Activated T-helper 9 cell treated with anti-CD3 and anti-CD28 coated beads, Interleukin-2, amount 50 U/mL, for 16 hours (primary cell): ENCODE measurements around the gene PHC2.

Source experiments
- DNase-seq: peaks from one replicate; pipeline ENCODE4 v3.0.0-alpha.2; 2020; ENCODE audit warnings: low read depth

PHC2 gene

DNA sequence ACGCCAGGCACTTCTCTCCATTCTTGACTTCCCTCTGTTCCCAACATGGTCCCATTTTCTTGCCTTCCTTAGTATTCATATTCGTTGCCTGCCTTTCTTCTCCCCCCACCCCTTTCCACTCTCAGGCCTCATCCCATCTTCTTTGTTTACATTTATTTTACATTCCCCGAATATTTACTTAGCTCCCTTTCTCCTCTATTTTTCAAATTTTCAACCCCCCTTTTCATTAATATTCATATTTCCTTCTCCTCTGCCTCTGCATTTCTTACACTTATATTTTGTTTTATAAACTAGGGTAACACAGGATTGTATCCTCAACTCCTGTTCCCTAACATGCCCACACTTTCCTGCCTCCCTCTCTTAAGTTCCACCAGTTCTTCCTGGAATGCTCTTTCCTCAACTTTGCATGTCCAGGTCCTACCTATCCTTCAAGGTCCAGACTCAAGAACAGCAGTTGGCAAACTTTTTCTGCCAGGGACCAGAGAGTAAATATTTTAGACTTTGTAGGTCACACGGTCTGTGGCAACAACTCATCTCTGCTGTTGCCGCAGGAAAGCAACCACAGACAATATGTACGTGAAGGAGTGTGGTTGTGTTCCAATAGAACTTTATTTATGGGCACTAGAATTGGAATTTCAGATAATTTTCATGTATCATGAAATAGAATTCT, 80.1 kb downstream of the PHC2 start:
- DNase-seq, result no peak

DNA sequence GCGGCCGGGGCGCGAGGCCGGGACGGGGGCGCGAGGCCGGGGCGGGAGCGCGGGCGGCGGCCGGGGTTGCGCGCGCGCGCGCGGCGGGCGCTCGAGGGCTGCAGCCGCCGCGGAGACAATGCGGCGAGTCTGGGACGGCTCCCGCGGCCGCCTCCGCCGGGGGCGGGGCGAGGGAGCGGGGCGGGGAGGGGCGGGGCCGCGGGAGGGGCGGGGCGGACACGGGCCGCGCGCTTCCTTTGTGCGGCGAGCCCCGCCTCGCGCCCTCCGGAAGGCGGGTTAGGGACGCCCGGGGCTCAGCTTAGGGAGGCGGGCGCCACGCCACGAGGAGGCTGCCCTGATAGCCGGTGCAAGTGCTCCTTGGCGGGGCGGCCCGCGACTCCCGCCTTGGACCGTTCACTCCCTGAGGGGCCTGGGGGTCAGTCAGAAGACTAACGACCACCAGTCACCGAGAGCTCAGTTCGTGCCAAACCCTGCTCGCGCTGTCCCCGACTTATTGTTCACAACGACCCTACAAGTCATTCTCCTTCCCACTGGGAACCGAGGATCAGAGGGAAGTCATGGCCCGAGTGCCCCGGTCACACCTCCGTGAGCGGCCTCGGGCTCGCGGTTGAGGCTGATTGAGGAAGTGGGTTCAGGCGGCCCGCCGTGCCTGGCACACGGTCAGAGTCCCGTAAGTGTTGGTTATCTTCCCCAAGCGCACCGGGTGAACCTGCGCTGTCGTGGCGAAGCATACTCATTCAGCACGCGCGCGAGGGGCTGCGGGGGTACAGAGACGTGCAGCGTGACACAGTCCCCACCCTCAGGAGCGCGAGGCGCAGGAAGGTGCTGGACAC, 80.9 kb downstream of the PHC2 start:
- peak; percentile 73 for DNase-seq

- DNase-seq, result peak; percentile 31
Measured at GRCh38 chr1:33349081-33349759, 81.7 kb downstream of the PHC2 start.

GRCh38 chr1:33348676-33349080, 82.2 kb downstream of the PHC2 start:
- peak; percentile 16 for DNase-seq

- no peak for DNase-seq
Measured at GRCh38 chr1:33348194-33348593, 82.7 kb downstream of the PHC2 start.

DNA sequence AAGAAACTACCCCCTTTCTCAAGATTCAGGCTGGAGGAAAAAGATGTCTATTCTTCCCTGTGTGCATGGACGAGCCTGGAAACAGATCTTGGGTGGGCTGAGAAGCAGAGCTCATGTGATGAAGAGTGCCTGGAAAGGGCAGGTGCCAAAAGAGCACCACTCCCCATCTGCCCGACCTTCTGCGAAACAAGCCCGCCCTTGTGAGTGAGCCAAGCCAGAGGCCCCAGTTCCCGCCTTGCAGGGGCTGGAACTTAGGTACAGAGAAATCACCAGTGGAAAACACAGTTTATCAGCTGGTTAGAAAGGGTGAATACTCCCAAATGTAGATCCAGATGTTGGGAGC, 83.3 kb downstream of the PHC2 start:
- DNase-seq, result no peak

GRCh38 chr1:33346927-33347649, 83.8 kb downstream of the PHC2 start:
- no peak for DNase-seq

GRCh38 chr1:33346533-33346926, 84.4 kb downstream of the PHC2 start:
- no peak for DNase-seq

DNA sequence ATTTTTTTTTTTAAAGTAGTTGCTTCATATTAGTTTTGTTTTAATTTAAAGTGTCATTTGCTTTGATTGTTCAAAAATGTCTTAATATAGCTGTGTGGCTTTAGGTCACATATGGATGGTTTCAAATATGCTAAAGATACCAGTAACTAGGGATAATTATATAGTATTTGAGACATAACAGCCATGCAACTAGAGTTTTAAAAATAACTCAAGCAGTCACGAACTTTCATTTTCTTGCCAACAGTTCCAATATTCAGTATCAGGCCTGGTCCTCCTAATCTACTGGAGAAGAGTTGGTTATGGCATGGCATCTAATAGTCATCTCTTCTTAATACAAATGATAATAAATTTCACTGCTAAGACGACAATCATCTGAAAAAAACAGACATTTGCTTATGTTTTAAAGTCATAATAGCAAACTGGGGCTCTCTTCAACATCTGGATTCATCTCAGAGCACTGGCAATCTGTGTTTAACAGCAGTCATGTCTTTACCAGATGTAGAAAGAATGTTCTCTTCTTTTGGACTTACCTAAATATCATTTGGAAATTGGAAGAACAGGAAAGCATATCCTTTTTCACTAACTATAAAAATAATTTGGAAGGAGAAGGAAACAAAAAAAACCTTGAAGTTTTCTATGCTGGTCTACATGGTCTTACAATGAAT, 85.9 kb downstream of the PHC2 start:
- no peak for DNase-seq

- DNase-seq, result no peak
Measured at GRCh38 chr1:33343539-33343938, 87.4 kb downstream of the PHC2 start.

DNA sequence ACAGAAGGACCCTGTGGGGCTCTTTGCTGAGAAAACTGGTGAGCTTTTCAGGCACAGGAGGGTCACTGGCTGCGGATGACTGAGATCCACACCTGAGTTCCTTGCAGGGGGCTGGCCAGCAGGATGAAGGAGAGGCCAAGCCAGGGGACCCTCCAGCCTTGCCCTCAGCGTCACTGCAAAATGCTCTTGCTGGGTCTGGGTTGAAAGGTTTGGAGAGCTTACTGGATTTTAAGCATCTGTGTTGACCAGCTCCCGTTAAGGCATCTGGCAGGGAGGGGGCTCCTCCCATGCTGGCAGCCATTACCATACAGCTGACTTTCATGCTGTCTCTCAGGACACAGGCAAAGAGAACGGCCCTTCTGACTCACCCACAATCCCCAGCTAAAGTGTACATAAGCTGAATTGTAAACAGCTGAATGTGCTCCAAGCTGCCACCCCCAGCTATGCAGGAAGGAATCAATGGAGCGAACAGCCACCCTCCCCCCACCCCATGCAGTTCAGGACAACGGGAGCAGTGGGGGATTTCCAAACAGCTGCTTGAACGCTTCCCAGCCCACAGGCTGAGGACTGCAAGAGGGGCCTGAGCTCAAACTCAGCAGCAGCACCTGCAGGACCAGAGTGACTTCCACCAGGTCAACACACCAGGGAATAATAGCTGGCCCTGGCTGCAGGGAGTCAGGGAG, 88.7 kb downstream of the PHC2 start:
- no peak for DNase-seq

DNA sequence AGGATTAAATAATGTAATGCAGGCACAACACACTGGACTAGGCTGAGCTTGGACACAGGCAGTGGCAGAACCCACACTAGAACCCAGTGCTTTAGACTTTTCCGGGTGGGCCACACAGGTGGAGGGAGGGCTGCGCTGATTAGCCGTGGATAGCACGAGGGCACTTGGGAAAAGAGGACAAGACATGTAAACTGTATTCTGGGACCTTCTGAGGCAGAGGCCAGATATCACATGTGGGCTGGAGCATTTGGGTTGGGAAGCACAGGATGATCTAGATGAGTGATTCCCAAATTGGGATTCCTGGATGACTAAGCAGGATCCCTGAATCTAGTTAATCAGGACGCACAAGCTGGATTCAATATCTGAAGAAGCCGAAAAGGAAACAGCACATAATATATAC, 89.7 kb downstream of the PHC2 start:
- no peak for DNase-seq

DNA sequence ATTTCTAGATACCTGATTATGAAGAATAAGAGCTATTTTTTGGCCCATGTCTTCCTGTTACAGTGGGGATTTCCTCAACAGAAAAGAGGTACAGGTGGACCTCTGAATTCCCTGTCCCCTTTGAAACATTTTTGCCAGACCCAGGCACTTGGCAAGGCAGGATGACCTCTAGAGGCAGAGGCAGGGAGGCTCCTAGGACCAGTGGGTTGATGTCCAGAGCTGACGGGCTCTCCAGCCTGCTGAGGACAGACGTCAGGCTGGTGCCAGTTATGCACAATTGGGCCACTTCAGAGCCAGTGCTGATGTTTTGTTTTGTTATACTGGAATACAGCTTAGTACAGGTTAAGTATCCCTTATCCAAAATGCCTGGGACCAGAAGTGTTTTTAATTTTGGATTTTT, 91.5 kb downstream of the PHC2 start:
- no peak for DNase-seq

DNA sequence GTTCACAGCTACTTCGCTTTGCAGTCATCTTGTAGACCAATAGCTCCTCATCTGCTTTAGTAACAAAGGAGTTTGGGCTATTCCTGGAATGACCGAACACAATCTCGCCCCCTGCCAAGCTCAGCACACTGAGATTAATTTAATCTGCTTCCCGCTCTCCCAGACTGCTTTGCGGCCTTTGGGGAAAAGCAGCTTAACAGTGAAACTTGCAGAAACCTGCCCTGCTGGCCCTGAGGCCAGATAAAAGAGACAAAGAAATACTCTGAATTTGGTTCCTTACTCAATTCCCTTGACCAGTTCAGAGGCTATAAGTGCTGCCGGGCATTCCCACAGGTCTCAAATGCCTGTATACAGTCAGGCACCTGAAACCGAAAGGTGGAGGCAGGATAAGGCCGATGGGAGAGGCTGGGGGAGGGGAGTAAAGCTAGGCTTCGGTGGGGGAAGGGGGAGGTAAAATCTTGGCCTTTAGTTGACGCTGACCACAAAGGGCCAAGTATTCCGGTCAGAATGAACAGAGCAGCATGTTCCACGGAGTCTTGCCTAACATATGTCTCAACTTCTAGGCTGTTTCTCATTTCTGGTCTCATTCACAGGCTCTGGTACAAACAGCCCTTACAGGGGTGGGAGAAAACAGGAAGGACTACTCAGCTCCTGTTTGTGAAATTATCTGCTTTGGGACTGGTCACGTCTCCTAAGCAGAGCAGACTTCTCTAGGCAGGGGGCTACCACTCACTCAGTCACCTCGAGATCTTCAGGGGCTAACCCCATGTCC, 92.3 kb downstream of the PHC2 start:
- DNase-seq, result no peak

DNA sequence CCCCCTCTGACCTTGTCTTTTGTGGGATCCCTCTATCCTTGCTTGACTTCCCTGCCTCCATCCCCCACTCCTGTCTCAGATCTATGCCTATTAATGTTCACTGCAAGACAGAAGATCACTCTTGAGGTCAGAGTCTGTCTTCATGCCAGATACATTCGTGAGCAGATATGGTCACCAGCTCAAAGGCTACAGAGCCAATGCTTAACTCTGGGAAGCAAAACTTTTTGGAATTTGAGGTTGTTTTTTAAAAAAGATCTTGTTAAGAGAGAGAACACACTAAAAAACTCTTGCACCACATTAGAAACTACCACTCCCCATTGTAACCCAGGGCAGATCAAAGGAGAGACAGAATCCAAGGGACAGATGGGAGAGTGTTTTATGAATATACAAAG, 92.9 kb downstream of the PHC2 start:
- no peak for DNase-seq

GRCh38 chr1:33337441-33337840, 93.5 kb downstream of the PHC2 start:
- no peak for DNase-seq

DNA sequence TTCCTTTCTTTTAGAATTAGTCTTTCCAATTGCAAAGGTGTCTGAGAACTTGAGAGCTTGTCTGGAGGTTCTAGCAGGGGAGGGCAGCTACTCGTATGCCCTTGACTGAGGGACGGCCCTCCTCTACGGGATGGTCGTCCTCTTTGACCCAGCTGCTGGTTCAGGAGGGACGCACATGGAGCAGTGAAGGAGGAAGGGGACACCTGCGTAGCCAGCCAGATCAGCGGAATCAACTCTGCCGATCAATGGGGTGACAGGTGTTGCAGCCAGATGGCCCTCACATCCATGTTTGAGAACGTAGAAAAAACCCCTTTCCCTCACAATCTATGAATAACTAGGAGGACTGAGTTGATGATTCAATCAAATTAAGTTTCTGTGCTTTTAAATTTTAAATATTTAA, 94.3 kb downstream of the PHC2 start:
- no peak for DNase-seq

DNA sequence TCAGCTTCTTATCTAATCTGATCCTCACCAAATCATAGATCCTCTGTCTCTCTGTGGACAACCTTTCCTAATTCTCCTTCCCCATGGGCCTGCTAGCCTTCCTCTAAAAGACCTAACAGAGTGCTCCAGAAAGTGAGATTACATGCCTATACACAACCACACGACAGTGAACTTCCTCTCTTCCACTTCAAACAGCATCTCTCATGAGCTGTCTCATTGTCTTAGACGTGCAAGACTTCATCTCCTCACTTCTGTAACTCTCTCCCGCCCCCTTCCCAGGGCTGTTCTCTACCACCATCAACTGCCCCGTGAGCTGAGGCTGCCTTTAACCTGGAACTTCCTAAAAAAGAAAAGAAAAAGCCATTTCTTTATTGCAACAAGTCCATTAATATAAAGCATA, 95.9 kb downstream of the PHC2 start:
- no peak for DNase-seq

- DNase-seq, result no peak
Measured at GRCh38 chr1:33334081-33334552, 96.8 kb downstream of the PHC2 start.

- DNase-seq, result no peak
Measured at GRCh38 chr1:33332881-33333280, 98.0 kb downstream of the PHC2 start.
